Esophagus muscularis mucosa (tissue), 3 donors: Measurements from ENCODE around the gene PRPF6.

ENCODE experiments used
- POLR2AphosphoS5 ChIP-seq, 2 donors: sonication (generic); formaldehyde crosslinking; IDR thresholded peaks; one replicate each; pipeline ENCODE4 v1.6.1; 2017; ENCODE audit warnings: antibody characterized with exemption in 2 of 2
- TF ChIP-seq, protein P1 (sequence below), 3 experiments: fragments of 200-600 bp in 2 of 3; fragments of 450-650 bp in 1 of 3; sonication (generic) in 2 of 3; IDR thresholded peaks; one replicate each; pipeline ENCODE4 v1.5.1; 2017 to 2019; ENCODE audit warnings: antibody characterized with exemption in 3 of 3, mild to moderate bottlenecking in 2 of 3, moderate library complexity in 1 of 3

DNA sequence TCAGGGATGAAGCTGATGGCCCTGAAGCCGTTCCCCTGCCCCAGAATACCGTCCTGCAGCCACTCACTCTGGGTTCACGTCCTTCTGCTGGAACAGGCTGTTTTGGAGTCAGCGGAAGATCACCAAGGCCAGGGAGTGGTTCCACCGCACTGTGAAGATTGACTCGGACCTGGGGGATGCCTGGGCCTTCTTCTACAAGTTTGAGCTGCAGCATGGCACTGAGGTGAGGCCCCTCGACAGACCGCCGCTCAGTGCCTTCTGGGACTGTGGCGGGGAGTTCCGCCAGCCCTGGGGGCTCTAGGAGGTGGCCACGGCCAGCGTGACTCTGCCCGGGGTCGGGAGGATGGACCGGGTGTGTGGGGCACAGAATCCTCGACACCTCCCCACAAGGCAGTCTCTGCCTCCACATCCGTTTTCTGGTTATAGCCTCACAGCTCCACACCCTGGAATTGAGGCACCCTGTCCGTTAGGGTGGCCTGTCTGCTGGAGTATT is 50.9 kb downstream of the PRPF6 start:
- TF ChIP-seq, protein P1, sequence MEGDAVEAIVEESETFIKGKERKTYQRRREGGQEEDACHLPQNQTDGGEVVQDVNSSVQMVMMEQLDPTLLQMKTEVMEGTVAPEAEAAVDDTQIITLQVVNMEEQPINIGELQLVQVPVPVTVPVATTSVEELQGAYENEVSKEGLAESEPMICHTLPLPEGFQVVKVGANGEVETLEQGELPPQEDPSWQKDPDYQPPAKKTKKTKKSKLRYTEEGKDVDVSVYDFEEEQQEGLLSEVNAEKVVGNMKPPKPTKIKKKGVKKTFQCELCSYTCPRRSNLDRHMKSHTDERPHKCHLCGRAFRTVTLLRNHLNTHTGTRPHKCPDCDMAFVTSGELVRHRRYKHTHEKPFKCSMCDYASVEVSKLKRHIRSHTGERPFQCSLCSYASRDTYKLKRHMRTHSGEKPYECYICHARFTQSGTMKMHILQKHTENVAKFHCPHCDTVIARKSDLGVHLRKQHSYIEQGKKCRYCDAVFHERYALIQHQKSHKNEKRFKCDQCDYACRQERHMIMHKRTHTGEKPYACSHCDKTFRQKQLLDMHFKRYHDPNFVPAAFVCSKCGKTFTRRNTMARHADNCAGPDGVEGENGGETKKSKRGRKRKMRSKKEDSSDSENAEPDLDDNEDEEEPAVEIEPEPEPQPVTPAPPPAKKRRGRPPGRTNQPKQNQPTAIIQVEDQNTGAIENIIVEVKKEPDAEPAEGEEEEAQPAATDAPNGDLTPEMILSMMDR (IDR thresholded peaks at IDR 0.05): no peak
- TF ChIP-seq POLR2AphosphoS5 (IDR thresholded peaks at IDR 0.05): no peak
